Measurements from ENCODE around the gene PBX3.

- TF ChIP-seq CTCF (IDR thresholded peaks at IDR 0.05) (no peak), POLR2A (IDR thresholded peaks at IDR 0.05) (no peak), POLR2AphosphoS5 (IDR thresholded peaks at IDR 0.05) (no peak), EP300 (IDR thresholded peaks at IDR 0.05) (no peak)
Measured at GRCh38 chr9:125973547-125973946, 226.4 kb downstream of the PBX3 start.

Measured in suprapubic skin (tissue), 4 donors.